ENCODE measurements around the gene GREB1.

The GREB1 gene

GRCh38 chr2:11512431-11512830 is 21.4 kb upstream of the GREB1 start:
- DNase-seq (ENCODE audit: low spot score): no peak

- DNase-seq (ENCODE audit: low spot score): no peak
Observed at GRCh38 chr2:11513319-11513718, 20.5 kb upstream of the GREB1 start.

- DNase-seq (ENCODE audit: low spot score): no peak
Observed at GRCh38 chr2:11514081-11514730, 19.6 kb upstream of the GREB1 start.

GRCh38 chr2:11514904-11515303 is 18.9 kb upstream of the GREB1 start:
- no peak for DNase-seq (ENCODE audit: low spot score)

- no peak for DNase-seq (ENCODE audit: low spot score)
Observed at GRCh38 chr2:11515490-11515981, 18.3 kb upstream of the GREB1 start.

- no peak for DNase-seq (ENCODE audit: low spot score)
Observed at GRCh38 chr2:11516984-11517648, 16.7 kb upstream of the GREB1 start.

- no peak for DNase-seq (ENCODE audit: low spot score)
Observed at GRCh38 chr2:11517906-11518305, 15.9 kb upstream of the GREB1 start.

- no peak for DNase-seq (ENCODE audit: low spot score)
Observed at GRCh38 chr2:11520092-11520693, 13.7 kb upstream of the GREB1 start.

- DNase-seq (ENCODE audit: low spot score): no peak
Observed at GRCh38 chr2:11521775-11522174, 12.1 kb upstream of the GREB1 start.

GRCh38 chr2:11524470-11524869 is 9.4 kb upstream of the GREB1 start:
- DNase-seq (ENCODE audit: low spot score): no peak

GRCh38 chr2:11525762-11526161 is 8.1 kb upstream of the GREB1 start:
- no peak for DNase-seq (ENCODE audit: low spot score)

GRCh38 chr2:11527001-11527400 is 6.8 kb upstream of the GREB1 start:
- DNase-seq (ENCODE audit: low spot score): no peak

- no peak for DNase-seq (ENCODE audit: low spot score)
Observed at GRCh38 chr2:11528228-11528627, 5.6 kb upstream of the GREB1 start.

GRCh38 chr2:11530864-11531465 is 2.9 kb upstream of the GREB1 start:
- DNase-seq (ENCODE audit: low spot score): no peak

GRCh38 chr2:11532416-11533055 is 1.3 kb upstream of the GREB1 start:
- DNase-seq (ENCODE audit: low spot score): no peak

GRCh38 chr2:11534071-11534745 is 363 bp downstream of the GREB1 start:
- DNase-seq (ENCODE audit: low spot score): no peak

- DNase-seq (ENCODE audit: low spot score): no peak
Observed at GRCh38 chr2:11534746-11535484, 1.1 kb downstream of the GREB1 start.

GRCh38 chr2:11535899-11536344 is 2.1 kb downstream of the GREB1 start:
- no peak for DNase-seq (ENCODE audit: low spot score)

- DNase-seq (ENCODE audit: low spot score): no peak
Observed at GRCh38 chr2:11537951-11538350, 4.1 kb downstream of the GREB1 start.

GRCh38 chr2:11539317-11540147 is 5.7 kb downstream of the GREB1 start:
- DNase-seq (ENCODE audit: low spot score): no peak
